GM18519 (cell line): ENCODE data around the gene CNOT3.
"Not testable (repeated sequence)": the region's sequence is repeated elsewhere in the genome, so short reads cannot be mapped to it uniquely, and the experiment has no call there.

Experiments used
- ATAC-seq: cut with Tn5 transposase; IDR thresholded peaks from one replicate; pipeline ENCODE4 v1.9.1; 2021; ENCODE audit warnings: mild to moderate bottlenecking, moderate library complexity; ENCODE audit not compliant: unreplicated experiment, low FRiP score

CNOT3 gene

GRCh38 chr19:54189735-54190502, 52.4 kb downstream of the CNOT3 start:
- peak; percentile 38 for ATAC-seq

- ATAC-seq, result peak; percentile 32
Measured at GRCh38 chr19:54190503-54191010, 53.0 kb downstream of the CNOT3 start.

GRCh38 chr19:54191011-54191810, 53.6 kb downstream of the CNOT3 start, which contains the start of gene TSEN34:
Gene TSEN34 (plus strand): TSS chr19:54191308. CDS start chr19:54191365, 57 bp downstream.
- peak; percentile 15 for ATAC-seq

- no peak for ATAC-seq
Measured at GRCh38 chr19:54191811-54192453, 54.4 kb downstream of the CNOT3 start.

- ATAC-seq, result no peak
Measured at GRCh38 chr19:54193011-54193410, 55.4 kb downstream of the CNOT3 start.

- not testable (repeated sequence) for ATAC-seq
Measured at GRCh38 chr19:54194463-54194862, 56.9 kb downstream of the CNOT3 start.

- no peak for ATAC-seq
Measured at GRCh38 chr19:54196536-54196935, 59.0 kb downstream of the CNOT3 start.

- no peak for ATAC-seq
Measured at GRCh38 chr19:54197121-54197520, 59.6 kb downstream of the CNOT3 start.

GRCh38 chr19:54199401-54199800, 61.8 kb downstream of the CNOT3 start:
- ATAC-seq, result no peak

- no peak for ATAC-seq
Measured at GRCh38 chr19:54201172-54201701, 63.7 kb downstream of the CNOT3 start.

- no peak for ATAC-seq
Measured at GRCh38 chr19:54201980-54202379, 64.4 kb downstream of the CNOT3 start.

GRCh38 chr19:54203151-54203611, 65.6 kb downstream of the CNOT3 start:
- ATAC-seq, result no peak

- ATAC-seq, result no peak
Measured at GRCh38 chr19:54204767-54205468, 67.4 kb downstream of the CNOT3 start.
